GM21717 (cell line): ENCODE data around the gene DISP2.

Experiments
- ATAC-seq: cut with Tn5 transposase; IDR thresholded peaks from one replicate; pipeline ENCODE4 v1.9.1; 2021; ENCODE audit warnings: mild to moderate bottlenecking, moderate library complexity; ENCODE audit not compliant: unreplicated experiment

Gene DISP2

GRCh38 chr15:40418126-40418525 is 60.1 kb downstream of the DISP2 start:
- no peak for ATAC-seq

GRCh38 chr15:40420071-40420713 is 62.2 kb downstream of the DISP2 start:
- no peak for ATAC-seq

- ATAC-seq, result no peak
Measured at GRCh38 chr15:40420793-40421192, 62.8 kb downstream of the DISP2 start.

GRCh38 chr15:40421246-40422157 is 63.5 kb downstream of the DISP2 start:
- ATAC-seq, result no peak

- no peak for ATAC-seq
Measured at GRCh38 chr15:40424483-40425115, 66.6 kb downstream of the DISP2 start.

GRCh38 chr15:40425681-40426080 is 67.7 kb downstream of the DISP2 start:
- no peak for ATAC-seq

- ATAC-seq, result no peak
Measured at GRCh38 chr15:40427188-40427587, 69.2 kb downstream of the DISP2 start.

- ATAC-seq, result no peak
Measured at GRCh38 chr15:40428185-40428584, 70.2 kb downstream of the DISP2 start.
